HFFc6 (cell line): ENCODE data around the gene TEC. TPM values are rescaled to one million over a fixed set of nuclear protein-coding genes. Genes with fewer than 3 reads are reported as not detected.

Experiments used
- DNase-seq: peaks from one replicate; pipeline ENCODE4 v3.0.0-alpha.2; 2018
- H3K27ac Mint-ChIP-seq: 2 replicates; pipeline ENCODE4 v1.8.0; 2020; ENCODE audit warnings: mild to moderate bottlenecking, mixed read lengths
- H3K27me3 Mint-ChIP-seq: 2 replicates; pipeline ENCODE4 v1.8.0; 2021; ENCODE audit warnings: mild to moderate bottlenecking, moderate library complexity, mixed read lengths; ENCODE audit not compliant: insufficient read depth
- H3K36me3 Mint-ChIP-seq: 2 replicates; pipeline ENCODE4 v1.8.0; 2021; ENCODE audit warnings: low read depth, mixed read lengths
- H3K4me1 Mint-ChIP-seq: 2 replicates; pipeline ENCODE4 v1.8.0; 2020; ENCODE audit warnings: low read depth, mixed read lengths
- H3K4me3 Mint-ChIP-seq: 2 replicates; pipeline ENCODE4 v1.8.0; 2020; ENCODE audit warnings: mild to moderate bottlenecking, moderate library complexity, mixed read lengths
- H3K9me3 Mint-ChIP-seq: 2 replicates; pipeline ENCODE4 v1.8.0; 2020; ENCODE audit warnings: mild to moderate bottlenecking, mixed read lengths
- CTCF ChIP-seq: fragments of 200-600 bp; sonication (generic); IDR thresholded peaks from 2 replicates; pipeline ENCODE4 v1.5.0; 2021; ENCODE audit warnings: antibody characterized with exemption, mild to moderate bottlenecking
- total RNA-seq, 6 experiments: library from RNA; stranded (reverse); fragmentation: NEBNext Ultra II Directional; extraction: Animal tissue kit (Norgen Biotek cat#: 25700); gene quantifications; 2 replicates in 1 of 6; 3 replicates in 5 of 6; pipeline ENCODE4 v1.2.3, GENCODE V29; 2021

The TEC gene
- total RNA-seq, 6 experiments from 2014 or later = 0.23 TPM; not detected in 5

- no peaks in the 10 kb centered on the region for H3K36me3 Mint-ChIP-seq
- no peaks in the 10 kb centered on the region for H3K4me1 Mint-ChIP-seq
- no peak overlapping the region for H3K27ac Mint-ChIP-seq
- no peak for DNase-seq
- H3K4me3 Mint-ChIP-seq = no peak overlapping the region
- H3K9me3 Mint-ChIP-seq = no peaks in the 10 kb centered on the region
- peaks cover 4% of the 10 kb centered on the region; the same call in 1 of the 2 replicates for H3K27me3 Mint-ChIP-seq
- peak; percentile 69 for TF ChIP-seq CTCF
Measured at GRCh38 chr4:48102303-48102702, 167.3 kb downstream of the TEC start.

- peaks cover 6% of the 10 kb centered on the region for H3K27me3 Mint-ChIP-seq
- H3K36me3 Mint-ChIP-seq = no peaks in the 10 kb centered on the region
- no peak overlapping the region for H3K4me3 Mint-ChIP-seq
- H3K27ac Mint-ChIP-seq = no peak overlapping the region
- no peaks in the 10 kb centered on the region for H3K9me3 Mint-ChIP-seq
- DNase-seq = no peak
- no peak for TF ChIP-seq CTCF
- no peaks in the 10 kb centered on the region for H3K4me1 Mint-ChIP-seq
Measured at GRCh38 chr4:48100256-48100655, 169.4 kb downstream of the TEC start.

- Mint-ChIP-seq H3K27me3 (peaks cover 6% of the 10 kb centered on the region), H3K9me3 (no peaks in the 10 kb centered on the region), H3K4me3 (no peak overlapping the region), H3K27ac (no peak overlapping the region), H3K36me3 (no peaks in the 10 kb centered on the region), H3K4me1 (peaks cover 13% of the 10 kb centered on the region)
- no peak for TF ChIP-seq CTCF
- no peak for DNase-seq
Measured at GRCh38 chr4:48095441-48095840, 174.2 kb downstream of the TEC start.

- DNase-seq = peak; percentile 38
- Mint-ChIP-seq H3K36me3 (no peaks in the 10 kb centered on the region), H3K4me3 (no peak overlapping the region), H3K4me1 (peaks cover 13% of the 10 kb centered on the region), H3K27ac (no peak overlapping the region), H3K27me3 (peaks cover 6% of the 10 kb centered on the region), H3K9me3 (no peaks in the 10 kb centered on the region)
- TF ChIP-seq CTCF = no peak
Measured at GRCh38 chr4:48093991-48094416, 175.6 kb downstream of the TEC start.

GRCh38 chr4:48090621-48091020 is 179.0 kb downstream of the TEC start:
- Mint-ChIP-seq H3K27me3 (peaks cover 2% of the 10 kb centered on the region; the same call in 1 of the 2 replicates), H3K4me3 (no peak overlapping the region), H3K9me3 (no peaks in the 10 kb centered on the region), H3K4me1 (peaks cover 13% of the 10 kb centered on the region), H3K36me3 (no peaks in the 10 kb centered on the region), H3K27ac (no peak overlapping the region)
- no peak for TF ChIP-seq CTCF
- DNase-seq = no peak
